HEK293 (cell line): ENCODE results near the gene TVP23C.
A peak's percentile ranks its signal among the peaks of the same experiment; 100 is the strongest.

ENCODE experiments used
- CTCF ChIP-seq: fragments of 450-650 bp; formaldehyde crosslinking; IDR thresholded peaks from 2 replicates; pipeline ENCODE4 v1.5.1; 2016; ENCODE audit warnings: missing biosample characterization, missing genetic modification characterization
- KLF7 ChIP-seq: fragments of 450-650 bp; formaldehyde crosslinking; IDR thresholded peaks from 2 replicates; pipeline ENCODE4 v1.5.1; 2016; ENCODE audit warnings: missing biosample characterization, missing genetic modification characterization, borderline replicate concordance
- REST ChIP-seq: fragments of 450-650 bp; formaldehyde crosslinking; IDR thresholded peaks from 2 replicates; pipeline ENCODE4 v1.5.1; 2016; ENCODE audit warnings: missing biosample characterization, missing genetic modification characterization
- ZBTB7A ChIP-seq: fragments of 450-650 bp; formaldehyde crosslinking; IDR thresholded peaks from 2 replicates; pipeline ENCODE4 v1.5.1; 2016; ENCODE audit warnings: low read depth, missing biosample characterization, missing genetic modification characterization
- ZNF138 ChIP-seq: fragments of 450-650 bp; formaldehyde crosslinking; IDR thresholded peaks from 2 replicates; pipeline ENCODE4 v1.5.1; 2016; ENCODE audit warnings: missing biosample characterization, missing genetic modification characterization, borderline replicate concordance
- ZNF175 ChIP-seq: fragments of 450-650 bp; formaldehyde crosslinking; IDR thresholded peaks from 2 replicates; pipeline ENCODE4 v1.5.1; 2016; ENCODE audit warnings: missing biosample characterization, missing genetic modification characterization
- ZNF274 ChIP-seq, 2 experiments: fragments of 200-500 bp in 1 of 2; fragments of 450-650 bp in 1 of 2; sonication (Bioruptor generic) in 1 of 2; formaldehyde crosslinking in 1 of 2; IDR thresholded peaks; 2 replicates each; pipeline versions ENCODE4 v1.5.1 to v1.6.1; 2014 to 2016; ENCODE audit warnings: borderline replicate concordance in 1 of 2, inconsistent platforms in 1 of 2, low read length in 1 of 2, missing biosample characterization in 1 of 2, missing genetic modification characterization in 1 of 2
- ZNF302 ChIP-seq: fragments of 450-650 bp; formaldehyde crosslinking; IDR thresholded peaks from 2 replicates; pipeline ENCODE4 v1.5.1; 2016; ENCODE audit warnings: missing biosample characterization, missing genetic modification characterization, low read depth
- ZNF488 ChIP-seq: fragments of 450-650 bp; formaldehyde crosslinking; IDR thresholded peaks from 2 replicates; pipeline ENCODE4 v1.5.1; 2016; ENCODE audit warnings: missing biosample characterization, missing genetic modification characterization

- no peak for TF ChIP-seq CTCF (tag by site-specific recombination)
- no peak for TF ChIP-seq KLF7 (tag by site-specific recombination)
- TF ChIP-seq REST (tag by site-specific recombination), result no peak
- TF ChIP-seq ZNF274 (IDR thresholded peaks at IDR 0.05; ENCODE audit: low read length), result no peak
- no peak; the same call in 1 of the 2 replicates for TF ChIP-seq ZNF274 (tag by site-specific recombination; IDR thresholded peaks at IDR 0.05; ENCODE audit: borderline replicate concordance)
- TF ChIP-seq ZNF488 (tag by site-specific recombination), result peak; percentile 10; the same call in 1 of the 2 replicates
- TF ChIP-seq ZNF138, result no peak
- TF ChIP-seq ZBTB7A (tag by site-specific recombination), result no peak; the same call in 1 of the 2 replicates
- TF ChIP-seq ZNF175 (tag by site-specific recombination), result no peak
- no peak for TF ChIP-seq ZNF302 (tag by site-specific recombination)
Observed at GRCh38 chr17:15465045-15465701, 98.1 kb downstream of the TVP23C start.
